Right lung (tissue), 5 donors: ENCODE measurements around the gene NRXN2. TPM values are rescaled to one million over a fixed set of nuclear protein-coding genes. Genes with fewer than 3 reads are reported as not detected.

Source experiments
- DNase-seq, 2 donors: peaks; one replicate each; pipeline ENCODE4 v3.0.0-alpha.2; 2013
- polyA plus RNA-seq, 5 donors: library from polyadenylated mRNA; unstranded; fragments of 120-200 nt; gene quantifications; one replicate each; pipeline versions ENCODE4 v1.2.1 to v1.2.3, GENCODE V29; 2013; ENCODE audit warnings: inconsistent platforms in 1 of 5, low replicate concordance in 1 of 5; ENCODE audit not compliant: insufficient read length in 5 of 5, insufficient read depth in 1 of 5

The NRXN2 gene
- polyA plus RNA-seq, 5 donors: 6.3 to 18.3 (median 9.1) TPM

DNA sequence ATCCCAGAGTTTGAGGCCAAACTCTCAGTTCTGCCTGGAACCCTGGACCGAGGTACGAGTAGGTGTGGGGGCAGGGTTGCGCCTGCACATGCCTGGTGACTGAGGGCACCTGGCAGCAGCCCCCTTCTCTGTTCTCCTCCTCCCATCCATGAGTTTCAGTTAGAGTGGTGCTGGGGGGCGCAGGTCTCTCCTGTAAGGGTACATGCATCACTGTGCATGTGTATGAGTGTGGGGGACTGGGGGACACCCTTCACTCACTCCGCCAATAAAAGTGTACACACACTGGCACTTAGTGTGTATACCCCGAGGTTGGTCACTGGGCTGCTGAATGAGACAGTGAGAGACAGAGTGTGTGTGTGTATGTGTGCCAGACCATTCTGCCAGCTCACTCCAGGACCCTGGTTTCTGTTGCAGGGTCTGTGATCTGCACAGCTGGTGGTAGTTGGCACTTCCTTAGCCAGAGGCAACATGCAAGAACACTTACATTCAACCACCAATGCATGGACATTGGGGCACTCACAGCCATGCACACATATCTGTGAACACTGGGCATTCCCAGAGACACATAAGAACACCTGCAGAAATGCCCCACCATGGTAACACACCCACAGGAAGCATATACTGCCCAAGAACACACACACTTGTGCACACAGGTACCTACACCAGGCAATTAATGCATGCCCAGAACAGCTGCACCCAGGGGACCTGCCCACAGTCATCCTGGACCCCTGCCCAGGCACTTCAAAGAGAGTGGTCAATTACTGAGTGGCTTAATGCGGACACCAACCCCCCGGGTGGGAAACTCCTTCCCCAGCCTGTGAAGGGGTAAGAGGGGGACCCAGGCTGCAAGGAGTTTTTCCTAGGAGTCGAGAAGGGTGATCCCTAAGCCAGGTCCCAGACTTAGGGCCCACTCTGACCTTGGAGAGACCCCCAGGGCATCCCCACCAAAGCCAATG lies 1.2 kb upstream of the NRXN2 start:
- no peak for DNase-seq

DNA sequence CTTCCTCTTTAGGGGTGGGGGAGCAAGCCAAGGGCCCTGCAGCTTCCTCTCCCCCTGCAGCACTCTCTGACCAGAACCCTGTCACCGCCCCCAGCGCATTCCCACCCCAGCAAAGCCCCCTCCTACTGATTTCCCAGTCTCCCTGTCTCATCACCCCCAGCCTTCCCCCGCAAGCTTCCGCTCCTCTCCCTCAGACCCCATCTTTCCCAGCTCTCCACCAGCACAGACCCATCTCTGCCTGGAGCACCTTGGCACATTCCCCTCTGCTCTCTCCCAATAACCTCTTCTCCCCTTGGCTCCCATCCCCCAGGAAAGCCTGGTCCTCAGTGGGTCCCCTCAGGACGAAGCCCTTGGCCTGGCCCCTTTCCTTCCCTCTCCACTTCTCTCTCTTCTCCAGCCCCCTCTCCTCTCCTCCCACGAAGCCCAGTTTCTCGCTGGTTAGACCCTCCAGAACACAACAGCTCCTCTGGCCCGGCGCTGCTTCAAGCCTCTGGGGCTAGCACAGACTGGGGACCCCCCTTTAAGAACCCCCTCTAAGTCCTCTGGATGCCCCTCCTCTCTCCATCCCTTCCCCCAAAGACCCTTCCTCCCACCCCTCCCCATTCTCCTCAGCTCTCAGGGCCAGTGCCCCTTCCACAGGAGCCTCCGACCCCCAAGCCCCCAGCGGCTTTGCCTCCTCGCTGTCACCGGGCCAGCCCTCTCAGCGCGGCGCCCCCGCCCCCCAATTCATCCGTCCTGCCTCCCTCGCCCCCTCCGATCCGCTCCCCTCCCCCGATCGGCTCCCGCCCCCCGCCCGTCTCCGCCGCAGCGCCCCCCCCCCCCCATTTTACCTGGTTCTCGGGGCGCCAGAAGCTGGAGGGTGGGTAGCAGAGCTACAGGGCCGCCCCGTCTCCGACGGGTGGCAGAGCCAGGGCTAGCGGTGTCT lies 594 bp downstream of the NRXN2 start:
- no peak for DNase-seq

DNA sequence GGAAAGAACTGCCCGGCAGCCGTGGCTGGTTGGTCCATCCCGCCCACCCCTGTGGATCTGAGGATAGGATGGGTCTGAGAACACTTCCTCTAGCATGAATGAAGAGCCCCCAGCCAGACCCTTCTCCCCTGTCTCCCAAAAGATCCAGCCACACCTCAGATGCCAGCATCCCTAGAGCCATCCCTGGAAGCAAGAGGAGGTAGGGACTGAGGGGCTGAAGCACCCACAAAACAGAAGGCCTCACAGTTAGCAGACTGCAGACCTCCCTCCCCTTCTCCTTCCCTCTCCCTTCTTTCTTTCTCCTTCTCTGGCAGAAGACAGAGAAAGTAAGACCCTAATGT lies 1.7 kb downstream of the NRXN2 start:
- no peak for DNase-seq

DNA sequence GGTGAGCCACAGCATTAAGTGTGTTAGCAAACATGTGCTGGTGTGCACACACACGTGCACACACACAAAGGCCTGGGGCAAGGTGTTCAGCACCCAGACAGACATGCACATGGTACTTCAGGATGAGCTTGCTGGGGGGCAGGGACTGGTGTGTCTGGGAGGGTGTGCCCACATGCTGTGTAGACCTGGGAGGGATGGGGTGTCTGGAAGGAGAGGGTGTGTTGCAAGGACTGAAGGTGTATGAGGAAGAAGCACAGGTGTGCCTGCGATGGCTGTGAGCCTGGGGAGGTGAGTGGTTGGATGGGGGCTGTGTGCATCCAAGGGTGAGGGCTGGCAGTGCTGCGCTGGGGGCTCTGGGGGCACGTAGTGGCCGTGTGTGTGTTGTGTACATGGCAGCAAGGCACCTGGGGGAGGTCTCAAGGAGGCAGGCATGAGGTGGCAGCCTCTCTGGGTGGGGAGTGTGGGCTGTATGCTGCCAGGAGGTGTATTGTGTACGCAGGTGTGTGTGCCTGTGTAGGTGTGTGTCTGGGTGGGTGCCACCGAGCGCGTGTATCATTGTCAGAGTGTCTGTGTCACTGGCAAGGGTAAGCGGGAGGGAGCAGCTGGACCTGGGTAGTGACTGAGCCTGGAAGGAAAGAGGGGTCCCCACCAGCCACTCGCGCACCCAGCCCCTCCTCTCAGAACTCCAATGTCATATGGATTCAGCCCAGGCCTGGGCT lies 2.2 kb downstream of the NRXN2 start:
- DNase-seq: no peak

DNA sequence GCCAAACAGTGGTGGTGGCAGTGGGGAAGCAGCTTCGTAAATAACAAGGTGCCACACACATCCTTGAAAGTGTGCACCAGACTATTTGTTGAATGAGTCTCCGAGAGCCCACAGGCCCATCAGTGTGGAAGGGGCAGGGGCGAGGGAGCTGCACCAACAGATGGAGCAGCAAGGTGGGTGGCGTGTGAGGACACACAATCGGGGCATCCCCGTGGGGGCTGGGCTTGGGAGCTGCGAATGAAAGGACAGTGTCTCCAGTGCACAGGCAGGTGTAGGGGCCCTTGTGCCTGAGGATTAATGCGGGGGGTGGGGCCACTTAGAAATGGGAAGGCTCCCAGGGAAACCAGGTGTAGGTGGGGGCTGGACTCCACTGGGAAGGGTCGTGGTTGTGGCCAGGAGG lies 2.8 kb downstream of the NRXN2 start:
- DNase-seq: no peak

DNA sequence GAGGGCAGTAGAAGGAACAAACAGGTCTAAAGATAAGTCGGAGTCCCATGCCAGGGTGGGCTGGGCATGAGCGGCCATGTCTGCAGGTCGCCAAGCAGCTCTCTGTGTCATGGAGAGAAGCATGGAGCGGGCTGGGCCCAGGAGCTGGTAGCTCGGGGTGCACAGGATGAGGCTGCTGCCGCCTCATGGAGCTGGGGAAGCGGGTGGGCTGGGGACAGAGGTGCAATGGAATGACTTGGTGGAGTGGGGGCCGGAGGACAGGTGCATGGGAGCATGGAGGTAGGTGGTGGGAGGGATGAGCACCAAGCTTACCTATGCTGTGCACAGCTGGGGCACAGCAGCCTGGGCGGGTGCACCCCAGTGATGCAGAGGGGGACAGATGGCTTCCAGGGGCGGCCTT lies 3.6 kb downstream of the NRXN2 start:
- DNase-seq: no peak

DNA sequence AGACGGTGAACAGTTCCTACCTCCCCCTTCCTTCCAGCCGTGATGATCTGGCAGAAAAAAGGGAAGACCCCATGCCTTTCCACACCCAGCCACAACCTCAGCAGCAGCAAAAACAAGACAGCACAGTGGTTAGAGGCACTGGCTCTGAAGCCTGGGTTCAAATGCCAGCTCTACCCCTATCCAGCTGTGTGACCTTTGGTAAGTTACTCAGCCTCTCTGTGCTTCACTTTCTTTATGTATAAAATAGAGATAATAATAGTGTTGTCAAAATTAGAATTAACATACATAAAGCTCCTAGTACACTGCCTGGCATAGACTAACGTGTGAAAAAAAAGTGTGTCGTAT lies 4.2 kb downstream of the NRXN2 start:
- DNase-seq: no peak

DNA sequence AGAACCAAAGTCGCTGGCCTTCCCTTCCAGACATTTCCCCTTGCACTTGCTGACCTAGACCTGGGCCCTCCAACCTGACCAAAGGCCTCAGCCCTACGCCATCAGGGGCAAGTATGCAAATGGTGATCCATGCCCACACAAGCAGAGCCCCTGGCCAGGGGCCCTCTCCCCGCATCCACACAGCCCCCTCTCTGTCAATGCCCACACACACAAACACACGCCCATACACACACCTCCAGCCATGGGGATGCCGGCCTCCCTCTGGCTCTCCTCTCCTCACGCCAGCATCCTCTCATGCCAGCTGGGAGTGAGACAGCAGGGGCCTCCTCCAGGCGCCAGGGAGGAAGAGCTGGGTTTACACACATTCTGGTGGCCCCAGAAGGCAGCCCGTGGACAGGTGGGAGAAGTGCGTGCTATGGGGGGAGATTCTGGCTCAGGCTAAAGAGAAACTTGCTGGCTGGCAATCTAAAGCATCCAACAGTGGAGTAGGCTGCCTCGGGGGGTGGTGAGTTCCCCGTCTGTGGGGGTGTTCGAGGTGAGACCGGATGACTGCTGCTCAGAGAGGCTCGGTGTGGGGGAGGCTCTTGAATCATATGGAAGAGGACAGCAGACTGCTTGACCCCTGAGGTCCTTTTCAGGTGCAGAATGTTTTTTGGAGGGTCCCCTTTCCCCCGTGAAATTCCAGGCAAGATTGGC lies 4.8 kb downstream of the NRXN2 start:
- no peak for DNase-seq

DNA sequence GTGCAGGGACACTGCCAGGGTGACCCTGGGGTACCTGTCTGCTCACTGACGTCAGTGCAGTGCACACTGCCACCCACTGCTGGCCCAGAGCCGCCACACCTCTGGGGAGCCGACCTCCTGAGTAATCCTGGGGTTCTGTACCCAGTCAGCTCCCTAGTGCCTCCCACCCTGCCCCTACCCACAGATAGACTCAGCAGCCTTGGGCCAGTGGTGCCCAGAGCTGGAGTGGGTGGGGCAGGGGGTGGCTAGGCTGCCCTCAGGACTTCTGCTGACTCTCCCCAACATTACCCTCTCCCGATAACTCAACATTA lies 5.8 kb downstream of the NRXN2 start:
- DNase-seq: no peak

DNA sequence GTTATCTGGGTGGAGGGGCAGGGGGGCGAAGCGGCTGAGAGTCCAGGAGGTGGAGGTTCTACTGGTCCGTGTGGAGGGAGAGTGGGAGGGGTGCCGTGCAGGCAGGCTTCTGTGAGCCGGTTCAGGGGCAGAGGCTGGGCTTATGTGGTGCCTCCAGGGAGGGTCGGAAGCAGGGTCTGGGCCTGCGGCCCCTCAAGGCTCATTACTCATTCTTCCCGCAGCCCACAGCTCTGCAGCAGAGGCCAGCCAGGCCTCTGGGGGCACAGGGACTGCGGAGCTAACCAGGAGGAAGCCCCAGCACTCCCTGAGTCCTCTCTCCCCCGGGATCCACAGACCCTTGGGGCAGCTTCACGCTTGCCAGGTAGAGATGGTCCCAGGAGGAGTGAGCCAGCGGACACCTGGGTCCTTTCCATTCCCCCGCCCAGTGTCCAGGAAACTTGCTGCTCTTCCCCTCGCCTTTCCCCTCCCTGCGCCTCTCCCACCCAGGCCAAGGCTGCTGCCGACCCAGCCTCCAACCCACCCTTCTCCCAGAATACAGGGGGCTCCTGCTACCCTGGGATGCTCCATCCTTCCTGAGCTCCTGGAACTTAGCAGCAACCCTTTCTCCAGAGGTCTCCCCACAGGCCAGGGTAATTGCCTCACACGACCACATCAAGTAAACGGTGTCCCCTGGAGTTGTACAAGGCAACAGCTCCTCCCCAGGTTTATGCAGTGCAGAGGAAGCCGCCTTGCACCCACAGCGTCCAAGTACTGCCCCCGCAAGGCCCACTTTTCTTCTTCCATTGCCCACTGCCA lies 6.3 kb downstream of the NRXN2 start:
- no peak for DNase-seq

DNA sequence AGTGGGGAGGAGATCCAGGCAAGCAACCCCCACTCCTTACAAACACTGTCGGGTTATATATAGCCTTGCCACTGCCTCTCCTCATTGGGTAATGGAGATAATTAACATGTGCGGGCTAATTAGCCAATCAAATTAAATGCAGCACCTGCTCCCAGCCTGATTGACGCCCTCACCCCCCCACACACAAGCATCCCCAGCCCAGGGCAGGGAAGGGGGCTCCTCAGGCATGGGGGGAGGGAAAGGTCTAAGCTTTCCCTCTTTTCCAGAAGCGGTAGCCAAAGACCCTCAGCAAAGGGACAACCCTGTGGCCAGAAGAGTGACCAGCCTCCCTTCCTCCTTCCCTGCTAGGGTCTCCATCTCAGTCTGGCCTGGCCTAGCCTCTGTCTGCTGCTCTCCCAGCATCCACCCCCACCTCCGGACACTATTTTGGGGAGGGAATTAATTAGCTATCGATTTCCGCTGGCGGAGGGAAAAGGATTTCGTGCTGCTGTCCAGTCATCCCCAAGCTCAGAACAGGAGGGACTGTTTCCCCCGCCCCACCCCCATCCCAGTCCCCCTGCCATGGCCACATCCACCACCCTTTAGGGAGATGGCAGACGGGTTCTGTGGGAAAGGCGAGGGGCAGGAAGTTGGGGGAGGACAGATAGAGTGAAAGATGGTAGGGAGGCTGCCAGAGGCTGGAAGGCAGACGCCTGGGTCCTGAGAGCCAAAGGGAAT lies 7.1 kb downstream of the NRXN2 start:
- no peak for DNase-seq

DNA sequence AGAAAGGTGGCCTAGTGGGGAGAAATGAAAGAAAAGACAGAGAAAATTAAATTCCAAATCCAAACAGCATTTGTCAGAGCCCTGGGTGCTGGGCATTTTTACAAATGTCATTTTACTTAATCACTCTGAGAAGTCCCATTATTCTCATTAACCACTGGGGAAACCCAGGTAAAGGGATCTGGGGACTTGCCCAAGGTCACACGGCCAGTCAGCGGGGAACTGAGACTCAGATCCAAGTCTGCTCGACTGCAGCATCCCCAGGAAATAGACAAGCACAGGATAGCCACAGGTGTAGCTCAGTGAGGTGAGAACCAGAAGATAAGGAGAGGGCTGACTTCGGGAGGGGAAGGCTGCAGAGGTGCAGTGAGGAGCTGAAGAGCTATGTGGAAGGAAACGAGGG lies 7.9 kb downstream of the NRXN2 start:
- DNase-seq: no peak

DNA sequence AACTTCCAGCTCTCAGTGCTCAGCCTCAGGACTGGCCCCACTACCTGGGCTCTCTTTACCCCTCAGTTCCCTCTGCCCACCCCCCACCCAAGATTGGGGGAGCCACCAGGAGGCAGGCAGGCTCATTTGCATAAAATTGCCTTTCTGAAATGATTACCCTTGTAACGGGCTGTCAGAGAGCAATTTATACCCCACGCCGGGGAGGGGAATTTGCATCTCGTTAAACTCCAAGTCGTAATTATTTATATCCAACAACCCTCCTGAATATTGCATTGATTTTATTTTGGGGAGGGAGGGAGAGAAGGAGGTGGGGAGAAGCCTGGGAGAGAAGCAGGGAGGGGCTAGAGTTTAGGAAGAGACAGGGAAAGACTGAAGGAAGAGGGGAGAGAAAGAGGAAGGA lies 8.3 kb downstream of the NRXN2 start:
- DNase-seq: no peak

DNA sequence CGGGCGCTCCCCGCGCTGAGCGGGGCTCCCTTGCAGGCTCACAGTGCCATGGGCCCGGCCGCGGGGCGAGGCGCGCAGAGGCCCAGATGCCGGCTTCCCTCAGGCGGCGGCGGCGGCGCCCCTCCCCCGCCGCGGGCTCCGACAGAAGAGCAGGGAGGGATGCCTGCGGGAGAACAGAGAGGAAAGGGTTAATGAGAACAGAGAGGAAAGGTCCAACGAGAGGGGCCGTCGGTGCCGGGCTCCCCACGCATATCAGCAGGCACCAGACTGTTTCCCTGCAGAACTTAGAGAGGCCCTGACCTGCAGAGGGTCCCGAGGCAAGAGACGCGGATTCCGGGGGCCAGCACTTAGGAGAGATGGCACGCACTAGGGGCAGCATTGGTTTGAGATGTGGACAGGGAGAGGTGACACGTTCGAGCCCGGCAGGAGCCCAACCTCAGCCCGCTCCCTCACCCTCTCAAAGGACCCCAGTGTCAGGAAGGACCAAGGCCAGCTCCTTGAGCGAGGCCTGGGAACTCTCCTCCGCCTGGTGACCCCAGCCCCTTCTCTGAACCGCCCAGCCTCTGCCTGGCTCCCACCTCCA lies 9.1 kb downstream of the NRXN2 start:
- no peak for DNase-seq

DNA sequence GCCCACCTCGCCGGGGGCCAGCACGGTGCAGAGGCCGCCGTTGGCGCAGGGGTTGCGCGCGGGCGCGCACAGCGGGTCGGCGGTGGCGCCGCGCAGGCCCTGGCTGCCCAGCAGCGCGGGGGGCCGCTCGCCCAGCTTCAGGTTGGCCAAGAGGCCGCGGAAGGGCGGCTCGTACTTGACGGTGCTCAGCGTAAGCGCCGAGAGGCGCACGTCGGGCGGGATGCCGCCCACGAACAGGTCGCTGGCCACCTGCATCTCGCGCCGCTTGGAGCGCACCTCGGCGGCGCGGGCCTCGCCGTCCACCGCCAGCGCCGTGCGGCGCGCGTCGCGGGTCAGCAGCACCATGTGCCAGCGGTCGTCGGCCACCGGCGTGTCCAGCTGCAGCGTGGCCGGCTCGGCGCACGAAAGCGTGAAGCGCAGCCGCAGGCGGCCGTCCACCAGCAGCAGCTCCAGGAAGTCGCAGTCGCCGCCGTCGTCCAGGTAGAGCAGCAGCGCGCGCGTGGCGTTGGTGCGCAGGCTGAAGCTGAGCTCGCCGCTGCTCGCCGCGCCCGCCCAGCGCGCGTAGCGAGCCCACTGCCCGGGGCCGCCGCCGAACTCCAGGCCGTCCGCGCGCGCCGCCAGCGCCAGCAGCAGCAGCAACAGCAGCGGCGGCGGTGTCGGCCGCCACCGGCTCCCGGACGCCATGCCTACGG lies 9.8 kb downstream of the NRXN2 start:
- DNase-seq: peak; percentile 47 to 58

DNA sequence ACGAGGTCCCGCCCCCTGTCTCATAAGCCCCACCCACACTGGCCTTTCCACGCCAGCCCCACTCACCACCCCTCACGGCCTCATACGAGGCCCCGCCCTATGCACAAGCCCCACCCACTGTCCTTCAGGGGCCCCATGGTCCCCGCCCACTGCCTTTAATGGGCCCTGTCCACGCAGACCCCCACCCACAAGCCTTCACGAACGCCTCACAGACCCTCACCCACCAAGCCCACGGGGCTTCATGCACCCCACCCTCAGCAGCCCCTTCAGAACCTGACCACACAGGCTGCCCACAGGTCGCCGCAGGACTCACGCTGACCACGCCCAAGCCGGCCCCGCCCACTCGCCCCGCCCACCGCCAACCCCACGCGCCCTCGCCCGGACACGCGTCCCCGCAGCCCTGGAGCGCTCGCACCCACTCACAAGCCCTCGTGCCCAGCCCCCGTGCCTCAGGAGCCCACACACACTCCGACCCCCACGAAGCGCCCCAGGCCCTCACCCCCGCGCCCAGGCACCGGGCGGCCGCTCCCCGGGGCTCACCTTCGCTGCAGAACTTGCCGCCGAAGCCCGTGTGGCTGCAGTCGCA lies 10.5 kb downstream of the NRXN2 start:
- no peak for DNase-seq

DNA sequence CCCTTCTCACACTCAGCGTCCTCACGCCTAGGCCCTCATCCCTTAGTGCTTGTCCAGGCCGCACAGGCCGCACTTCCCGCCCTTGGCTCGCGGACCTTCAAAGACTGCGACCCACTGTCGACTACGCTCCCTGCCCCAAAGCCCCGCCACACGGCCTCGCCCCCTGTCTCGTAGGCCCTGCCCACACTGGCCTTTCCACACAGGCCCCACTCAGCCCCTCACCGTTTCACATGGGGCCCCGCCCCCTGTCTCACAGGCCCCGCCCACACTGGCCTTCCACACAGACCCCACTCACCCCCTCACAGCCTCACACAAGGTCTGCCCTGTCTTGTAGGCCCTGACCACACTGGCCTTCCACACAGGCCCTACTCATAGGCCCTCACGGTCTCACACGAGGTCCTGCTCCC lies 11.0 kb downstream of the NRXN2 start:
- DNase-seq: no peak

DNA sequence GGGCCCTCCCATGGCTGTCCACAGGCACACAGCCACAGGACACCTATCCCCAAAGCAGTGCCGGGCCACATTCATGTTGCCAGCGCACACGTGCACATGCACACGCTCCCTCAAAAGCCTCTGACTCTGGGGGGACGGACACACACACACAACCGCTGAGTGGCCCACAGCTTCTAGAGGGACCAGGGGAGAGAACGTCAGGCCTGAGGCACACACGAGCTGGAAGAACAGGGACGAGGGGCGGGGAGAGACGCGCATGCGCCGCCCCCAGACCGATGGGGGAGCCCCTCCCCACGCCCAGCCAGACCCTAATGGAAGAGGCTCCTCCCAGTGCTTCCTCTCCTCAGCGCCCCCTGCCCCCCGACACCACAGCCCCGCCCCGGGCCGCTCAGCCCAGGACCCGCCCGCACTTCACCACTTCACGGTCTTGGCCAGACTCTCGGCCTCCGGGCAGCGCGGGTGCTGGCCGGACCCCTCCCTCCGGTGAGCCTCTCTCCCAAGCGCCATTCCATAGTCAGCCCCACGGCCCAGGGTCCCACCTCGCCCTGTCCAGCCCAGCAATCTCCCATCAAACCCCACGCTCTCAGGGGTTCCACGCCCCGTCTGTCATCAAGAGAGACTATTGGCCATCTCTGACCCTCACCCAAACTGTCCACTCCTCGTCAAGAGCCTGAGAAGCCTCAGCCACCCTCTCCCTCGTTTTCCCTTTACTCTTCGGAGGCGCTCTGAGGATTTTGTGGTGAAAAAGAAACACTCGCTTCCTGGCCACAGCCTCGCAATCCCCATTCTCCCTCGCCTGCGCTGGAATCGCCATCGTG lies 11.7 kb downstream of the NRXN2 start:
- DNase-seq: no peak
